Neural cell (in vitro differentiated cells): Measurements from ENCODE around the gene PXDN. TPM values are rescaled to one million over a fixed set of nuclear protein-coding genes. Genes with fewer than 3 reads are reported as not detected.
"Not testable (repeated sequence)": the region's sequence is repeated elsewhere in the genome, so short reads cannot be mapped to it uniquely, and the experiment has no call there.

ENCODE experiments used
- H2AFZ ChIP-seq: fragments of 200-600, 300-800 bp; sonication (generic), shearing (Covaris generic); 2 replicates; pipeline ENCODE4 v1.6.0; 2014; ENCODE audit warnings: low read depth, mild to moderate bottlenecking, antibody characterized with exemption, low read length, moderate library complexity
- H3F3A ChIP-seq: fragments of 200-600 bp; shearing (Covaris generic); 2 replicates; pipeline ENCODE4 v1.6.1; 2016; ENCODE audit warnings: mild to moderate bottlenecking, moderate library complexity, mixed read lengths, antibody characterized with exemption, low read length; ENCODE audit not compliant: insufficient read depth, poor library complexity, severe bottlenecking
- H3K27ac ChIP-seq: fragments of 200-600, 300-800 bp; sonication (generic), shearing (Covaris generic); 2 replicates; pipeline ENCODE4 v1.5.1; 2014; ENCODE audit warnings: mild to moderate bottlenecking, low read length, moderate library complexity
- H3K27me3 ChIP-seq: fragments of 300-800, 200-600 bp; sonication (generic), shearing (Covaris generic); 2 replicates; pipeline ENCODE4 v1.6.0; 2014; ENCODE audit warnings: mild to moderate bottlenecking, low read depth, low read length, moderate library complexity; ENCODE audit not compliant: insufficient read depth
- H3K36me3 ChIP-seq: fragments of 300-800, 200-600 bp; sonication (generic), shearing (Covaris generic); 2 replicates; pipeline ENCODE4 v1.5.1; 2014; ENCODE audit warnings: mild to moderate bottlenecking, antibody characterized with exemption, low read length, moderate library complexity; ENCODE audit not compliant: insufficient read depth
- H3K4me2 ChIP-seq: fragments of 300-800, 200-600 bp; sonication (generic), shearing (Covaris generic); 2 replicates; pipeline ENCODE4 v1.6.0; 2014; ENCODE audit warnings: mild to moderate bottlenecking, low read length
- H3K4me3 ChIP-seq: fragments of 300-800, 200-600 bp; sonication (generic), shearing (Covaris generic); 2 replicates; pipeline ENCODE4 v1.5.1; 2014; ENCODE audit warnings: mild to moderate bottlenecking, low read length, moderate library complexity
- H3K79me2 ChIP-seq: fragments of 200-600 bp; shearing (Covaris generic); replicated peaks from 2 replicates; pipeline ENCODE4 v1.6.0; 2014; ENCODE audit warnings: mild to moderate bottlenecking, low read length, moderate library complexity; ENCODE audit not compliant: insufficient read depth
- H3K9ac ChIP-seq: fragments of 300-800, 200-600 bp; sonication (generic), shearing (Covaris generic); 2 replicates; pipeline ENCODE4 v1.6.1; 2016; ENCODE audit warnings: mild to moderate bottlenecking, low read length, mixed read lengths
- H3K9me2 ChIP-seq: fragments of 200-600 bp; shearing (Covaris generic); 2 replicates; pipeline ENCODE4 v1.6.1; 2016; ENCODE audit warnings: mild to moderate bottlenecking, low read length, mixed read lengths; ENCODE audit not compliant: insufficient read depth
- H3K9me3 ChIP-seq: fragments of 200-600, 300-800 bp; sonication (generic), shearing (Covaris generic); 2 replicates; pipeline ENCODE4 v1.6.1; 2016; ENCODE audit warnings: mild to moderate bottlenecking, mixed run types, low read length, moderate library complexity, mixed read lengths
- H4K20me1 ChIP-seq: fragments of 200-600 bp; shearing (Covaris generic); 2 replicates; pipeline ENCODE4 v1.6.1; 2016; ENCODE audit warnings: mild to moderate bottlenecking, mixed run types; ENCODE audit not compliant: insufficient read depth
- EP300 ChIP-seq: fragments of 450-650 bp; conservative IDR thresholded peaks from 2 replicates; pipeline ENCODE4 v1.6.1; 2014; ENCODE audit warnings: antibody characterized with exemption, mild to moderate bottlenecking, moderate library complexity; ENCODE audit not compliant: poor library complexity, severe bottlenecking
- EZH2 ChIP-seq: fragments of 200-600, 300-800 bp; shearing (Covaris generic), sonication (generic); IDR thresholded peaks from 2 replicates; pipeline ENCODE4 v1.6.1; 2014; ENCODE audit warnings: antibody characterized with exemption, low read length, borderline replicate concordance, mild to moderate bottlenecking; ENCODE audit not compliant: insufficient read depth, poor library complexity, severe bottlenecking
- MXI1 ChIP-seq: fragments of 450-650 bp; conservative IDR thresholded peaks from 2 replicates; pipeline ENCODE4 v1.6.1; 2014; ENCODE audit warnings: antibody characterized with exemption, mild to moderate bottlenecking; ENCODE audit not compliant: poor library complexity, severe bottlenecking
- POLR2AphosphoS5 ChIP-seq: IDR thresholded peaks from 2 replicates; pipeline ENCODE4 v1.6.1; 2012
- RAD21 ChIP-seq: fragments of 450-650 bp; conservative IDR thresholded peaks from 2 replicates; pipeline ENCODE4 v1.6.1; 2014; ENCODE audit warnings: antibody characterized with exemption, mild to moderate bottlenecking, moderate library complexity
- SMC3 ChIP-seq: fragments of 450-650 bp; conservative IDR thresholded peaks from 2 replicates; pipeline ENCODE4 v1.6.1; 2014; ENCODE audit warnings: antibody characterized with exemption, mild to moderate bottlenecking, moderate library complexity; ENCODE audit not compliant: poor library complexity
- TAF1 ChIP-seq: IDR thresholded peaks from 2 replicates; pipeline ENCODE4 v1.6.1; 2012; ENCODE audit warnings: low read depth
- polyA plus RNA-seq: library from polyadenylated mRNA; depleted of rRNA; stranded (reverse); fragments of >200 nt; gene quantifications from 2 replicates; pipeline ENCODE4 v1.2.3, GENCODE V29; 2014
- TF ChIP-seq, protein P1 (sequence below): IDR thresholded peaks from 2 replicates; pipeline ENCODE4 v1.6.1; 2012; ENCODE audit warnings: borderline replicate concordance
- TF ChIP-seq, protein P2 (sequence below): fragments of 450-650 bp; IDR thresholded peaks from 2 replicates; pipeline ENCODE4 v1.5.1; 2014; ENCODE audit warnings: antibody characterized with exemption, mild to moderate bottlenecking, moderate library complexity; ENCODE audit not compliant: poor library complexity, severe bottlenecking

The PXDN gene
- polyA plus RNA-seq, 1 donor from 2014 or later = 181 TPM

DNA sequence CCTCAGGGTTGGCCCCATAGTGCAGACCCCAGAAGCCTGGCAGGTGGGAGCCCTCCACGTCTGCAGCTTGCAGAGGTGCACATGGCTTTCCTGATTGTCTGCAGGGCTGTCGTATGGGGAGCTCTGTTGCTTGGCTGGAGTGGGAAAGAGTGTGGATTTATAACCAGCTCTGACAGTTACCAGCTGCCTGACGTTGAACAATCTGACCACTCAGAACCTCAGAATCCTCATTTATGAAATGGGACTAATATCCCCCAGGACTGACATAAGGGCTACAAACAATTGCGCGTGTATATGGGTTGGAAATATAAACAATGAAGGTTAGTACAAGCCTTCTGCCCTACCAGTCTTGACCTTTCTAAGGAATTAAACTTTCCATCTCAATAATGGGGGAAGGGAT lies 13.9 kb upstream of the PXDN start:
- Histone ChIP-seq H3K9me2 (no peaks in the 10 kb centered on the region), H3K4me3 (no peak overlapping the region), H3K36me3 (no peaks in the 10 kb centered on the region), H3K27me3 (no peaks in the 10 kb centered on the region), H3K9ac (no peak overlapping the region), H3K79me2 (no peaks in the 10 kb centered on the region), H3K27ac (no peak overlapping the region), H3K9me3 (peaks cover 5% of the 10 kb centered on the region), H2AFZ (no peak overlapping the region), H4K20me1 (no peaks in the 10 kb centered on the region), H3K4me2 (no peak overlapping the region), H3F3A (no peaks in the 10 kb centered on the region)
- TF ChIP-seq, protein P1, sequence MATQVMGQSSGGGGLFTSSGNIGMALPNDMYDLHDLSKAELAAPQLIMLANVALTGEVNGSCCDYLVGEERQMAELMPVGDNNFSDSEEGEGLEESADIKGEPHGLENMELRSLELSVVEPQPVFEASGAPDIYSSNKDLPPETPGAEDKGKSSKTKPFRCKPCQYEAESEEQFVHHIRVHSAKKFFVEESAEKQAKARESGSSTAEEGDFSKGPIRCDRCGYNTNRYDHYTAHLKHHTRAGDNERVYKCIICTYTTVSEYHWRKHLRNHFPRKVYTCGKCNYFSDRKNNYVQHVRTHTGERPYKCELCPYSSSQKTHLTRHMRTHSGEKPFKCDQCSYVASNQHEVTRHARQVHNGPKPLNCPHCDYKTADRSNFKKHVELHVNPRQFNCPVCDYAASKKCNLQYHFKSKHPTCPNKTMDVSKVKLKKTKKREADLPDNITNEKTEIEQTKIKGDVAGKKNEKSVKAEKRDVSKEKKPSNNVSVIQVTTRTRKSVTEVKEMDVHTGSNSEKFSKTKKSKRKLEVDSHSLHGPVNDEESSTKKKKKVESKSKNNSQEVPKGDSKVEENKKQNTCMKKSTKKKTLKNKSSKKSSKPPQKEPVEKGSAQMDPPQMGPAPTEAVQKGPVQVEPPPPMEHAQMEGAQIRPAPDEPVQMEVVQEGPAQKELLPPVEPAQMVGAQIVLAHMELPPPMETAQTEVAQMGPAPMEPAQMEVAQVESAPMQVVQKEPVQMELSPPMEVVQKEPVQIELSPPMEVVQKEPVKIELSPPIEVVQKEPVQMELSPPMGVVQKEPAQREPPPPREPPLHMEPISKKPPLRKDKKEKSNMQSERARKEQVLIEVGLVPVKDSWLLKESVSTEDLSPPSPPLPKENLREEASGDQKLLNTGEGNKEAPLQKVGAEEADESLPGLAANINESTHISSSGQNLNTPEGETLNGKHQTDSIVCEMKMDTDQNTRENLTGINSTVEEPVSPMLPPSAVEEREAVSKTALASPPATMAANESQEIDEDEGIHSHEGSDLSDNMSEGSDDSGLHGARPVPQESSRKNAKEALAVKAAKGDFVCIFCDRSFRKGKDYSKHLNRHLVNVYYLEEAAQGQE = no peak
- TF ChIP-seq EP300 (no peak), TAF1 (no peak)

DNA sequence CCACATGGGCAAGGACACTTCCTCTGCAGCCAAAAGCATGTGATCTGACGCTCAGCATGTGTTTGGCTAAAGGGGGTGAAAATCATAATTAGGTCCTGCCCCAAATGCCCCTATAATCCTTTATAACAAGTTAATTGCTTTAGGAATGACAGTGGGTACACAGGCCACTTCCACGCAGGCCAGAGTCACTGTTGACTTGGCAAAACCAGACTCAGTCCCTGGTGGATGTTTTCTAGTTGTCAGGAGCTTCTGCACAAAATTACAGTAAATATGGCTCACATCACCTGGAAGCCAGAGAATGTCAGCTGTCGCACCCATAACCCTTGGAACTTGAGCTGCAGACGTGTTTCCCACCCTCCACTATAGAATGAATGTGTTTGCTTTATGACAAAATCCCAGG lies 13.3 kb upstream of the PXDN start:
- no peaks in the 10 kb centered on the region for H3K36me3 ChIP-seq

DNA sequence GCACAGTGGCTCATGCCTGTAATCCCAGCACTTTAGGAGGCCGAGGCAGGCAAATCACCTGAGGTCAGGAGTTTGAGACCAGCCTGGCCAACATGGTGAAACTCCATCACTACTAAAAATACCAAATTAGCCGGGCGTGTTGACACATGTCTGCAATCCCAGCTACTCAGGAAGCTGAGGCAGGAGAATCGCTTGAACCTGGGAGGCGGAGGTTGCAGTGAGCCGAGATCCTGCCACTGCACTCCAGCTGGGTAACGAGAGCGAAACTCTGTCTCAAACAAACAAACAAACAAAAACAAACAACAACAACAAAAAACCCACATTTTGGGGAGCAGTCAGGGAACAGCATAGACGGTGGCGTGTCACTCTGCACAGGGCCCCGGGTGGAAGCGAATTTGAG lies 12.8 kb upstream of the PXDN start:
- not testable (repeated sequence) for H3K36me3 ChIP-seq, H3K79me2 ChIP-seq, H2AFZ ChIP-seq, H3K4me3 ChIP-seq, H3K27ac ChIP-seq, H3K9me2 ChIP-seq, H3K4me2 ChIP-seq, H3K9ac ChIP-seq, H3F3A ChIP-seq, H3K9me3 ChIP-seq, H4K20me1 ChIP-seq, H3K27me3 ChIP-seq

More for the DNA sequence above, 13.3 kb upstream of the PXDN start:
- no peaks in the 10 kb centered on the region for H3F3A ChIP-seq
- H3K9me3 ChIP-seq = peaks cover 5% of the 10 kb centered on the region
- TF ChIP-seq EZH2 (no peak), EP300 (no peak)
- no peaks in the 10 kb centered on the region for H4K20me1 ChIP-seq
- no peak overlapping the region for H3K9ac ChIP-seq
- no peaks in the 10 kb centered on the region for H3K79me2 ChIP-seq
- no peak overlapping the region for H3K27ac ChIP-seq
- H3K4me3 ChIP-seq = no peak overlapping the region
- H2AFZ ChIP-seq = no peak overlapping the region
- no peak overlapping the region for H3K4me2 ChIP-seq
- no peaks in the 10 kb centered on the region for H3K27me3 ChIP-seq
- no peaks in the 10 kb centered on the region for H3K9me2 ChIP-seq

DNA sequence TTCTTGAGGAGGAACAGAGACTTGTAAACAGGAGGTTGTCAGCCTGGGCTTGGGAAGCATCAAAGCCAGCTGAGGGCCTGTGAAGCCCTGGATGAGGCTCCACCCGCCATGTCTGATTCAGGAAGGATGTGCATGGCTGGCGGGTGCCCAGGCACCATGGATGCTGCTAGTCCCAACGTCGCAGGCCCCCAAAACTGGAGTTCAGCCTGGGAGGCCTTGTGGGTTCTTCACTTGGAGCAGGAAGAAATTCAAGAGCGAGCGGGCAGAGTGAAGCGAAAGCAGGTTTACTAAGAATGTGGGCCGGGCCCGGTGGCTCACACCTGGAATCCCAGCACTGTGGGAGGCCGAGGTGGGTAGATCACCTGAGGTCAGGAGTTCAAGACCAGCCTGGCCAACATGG lies 12.1 kb upstream of the PXDN start:
- H3K9ac ChIP-seq = no peak overlapping the region
- TF ChIP-seq, protein P1 = no peak
- no peak for TF ChIP-seq EP300
- TF ChIP-seq, protein P2, sequence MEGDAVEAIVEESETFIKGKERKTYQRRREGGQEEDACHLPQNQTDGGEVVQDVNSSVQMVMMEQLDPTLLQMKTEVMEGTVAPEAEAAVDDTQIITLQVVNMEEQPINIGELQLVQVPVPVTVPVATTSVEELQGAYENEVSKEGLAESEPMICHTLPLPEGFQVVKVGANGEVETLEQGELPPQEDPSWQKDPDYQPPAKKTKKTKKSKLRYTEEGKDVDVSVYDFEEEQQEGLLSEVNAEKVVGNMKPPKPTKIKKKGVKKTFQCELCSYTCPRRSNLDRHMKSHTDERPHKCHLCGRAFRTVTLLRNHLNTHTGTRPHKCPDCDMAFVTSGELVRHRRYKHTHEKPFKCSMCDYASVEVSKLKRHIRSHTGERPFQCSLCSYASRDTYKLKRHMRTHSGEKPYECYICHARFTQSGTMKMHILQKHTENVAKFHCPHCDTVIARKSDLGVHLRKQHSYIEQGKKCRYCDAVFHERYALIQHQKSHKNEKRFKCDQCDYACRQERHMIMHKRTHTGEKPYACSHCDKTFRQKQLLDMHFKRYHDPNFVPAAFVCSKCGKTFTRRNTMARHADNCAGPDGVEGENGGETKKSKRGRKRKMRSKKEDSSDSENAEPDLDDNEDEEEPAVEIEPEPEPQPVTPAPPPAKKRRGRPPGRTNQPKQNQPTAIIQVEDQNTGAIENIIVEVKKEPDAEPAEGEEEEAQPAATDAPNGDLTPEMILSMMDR = no peak
- no peak for TF ChIP-seq RAD21
- no peak for TF ChIP-seq TAF1
- no peak for TF ChIP-seq EZH2
- no peak for TF ChIP-seq POLR2AphosphoS5
- no peak for TF ChIP-seq MXI1
- TF ChIP-seq SMC3 = no peak
- no peak overlapping the region for H2AFZ ChIP-seq
- no peaks in the 10 kb centered on the region for H3F3A ChIP-seq
- no peaks in the 10 kb centered on the region for H3K79me2 ChIP-seq
- H3K9me3 ChIP-seq = peaks cover 5% of the 10 kb centered on the region
- H3K36me3 ChIP-seq = no peaks in the 10 kb centered on the region
- no peak overlapping the region for H3K4me3 ChIP-seq
- H3K4me2 ChIP-seq = no peak overlapping the region
- no peak overlapping the region for H3K27ac ChIP-seq
- H3K9me2 ChIP-seq = no peaks in the 10 kb centered on the region
- no peaks in the 10 kb centered on the region for H3K27me3 ChIP-seq
- H4K20me1 ChIP-seq = no peaks in the 10 kb centered on the region
